HEK293T (cell line): ENCODE results near the gene SKAP2.

Experiments used
- BHLHE40 ChIP-seq: fragments of 450-650 bp; IDR thresholded peaks from 2 replicates; pipeline ENCODE4 v1.6.1; 2016; ENCODE audit warnings: mild to moderate bottlenecking, moderate library complexity, borderline replicate concordance
- ELF4 ChIP-seq: fragments of 450-650 bp; IDR thresholded peaks from 2 replicates; pipeline ENCODE4 v1.6.1; 2017; ENCODE audit warnings: antibody characterized with exemption
- FOXK2 ChIP-seq: fragments of 450-650 bp; IDR thresholded peaks from 2 replicates; pipeline ENCODE4 v1.6.1; 2016; ENCODE audit warnings: mild to moderate bottlenecking
- FOXM1 ChIP-seq: fragments of 450-650 bp; IDR thresholded peaks from 2 replicates; pipeline ENCODE4 v1.6.1; 2017; ENCODE audit warnings: mild to moderate bottlenecking, borderline replicate concordance
- HDGF ChIP-seq: fragments of 450-650 bp; IDR thresholded peaks from 2 replicates; pipeline ENCODE4 v1.6.1; 2017; ENCODE audit warnings: antibody characterized with exemption, borderline replicate concordance
- NFRKB ChIP-seq: fragments of 450-650 bp; IDR thresholded peaks from 2 replicates; pipeline ENCODE4 v1.6.1; 2016; ENCODE audit warnings: mild to moderate bottlenecking, moderate library complexity
- SUZ12 ChIP-seq: fragments of 450-650 bp; IDR thresholded peaks from 2 replicates; pipeline ENCODE4 v1.6.1; 2016; ENCODE audit warnings: mild to moderate bottlenecking
- TARDBP ChIP-seq: fragments of 450-650 bp; IDR thresholded peaks from 2 replicates; pipeline ENCODE4 v1.6.1; 2016
- TF ChIP-seq, protein P1 (sequence below): fragments of 450-650 bp; IDR thresholded peaks from 2 replicates; pipeline ENCODE4 v1.6.1; 2016

DNA sequence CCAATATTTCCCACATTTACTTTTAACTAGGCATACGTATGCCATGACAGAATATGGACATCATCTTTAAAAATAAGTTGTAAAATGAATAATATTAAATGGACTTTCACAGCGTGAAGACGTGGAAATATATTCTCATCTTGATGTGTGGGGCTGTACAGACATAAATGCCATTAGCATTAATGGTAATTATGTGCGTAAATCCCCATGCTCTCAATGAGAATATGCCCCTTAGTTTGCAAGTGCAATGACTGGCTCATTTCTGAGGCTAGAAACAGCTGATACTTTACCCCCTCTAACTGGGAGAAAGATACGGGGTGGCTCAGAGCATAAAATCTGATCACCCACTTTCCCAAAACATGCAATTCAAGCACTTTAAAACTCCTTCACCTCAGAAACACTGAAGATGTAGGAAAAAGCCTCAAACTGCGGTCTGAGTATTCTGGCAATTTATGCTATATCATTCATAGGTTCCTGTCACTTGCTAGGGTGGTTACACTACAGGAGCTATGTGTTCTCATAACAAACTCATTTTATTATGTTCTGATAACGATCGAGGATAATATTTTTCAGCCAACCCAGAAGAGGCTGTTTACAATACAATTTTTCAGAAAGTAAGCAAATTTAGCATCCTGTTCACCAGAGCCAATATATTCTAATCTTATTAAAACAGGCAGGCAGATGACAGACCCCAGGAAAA is 211.8 kb downstream of the SKAP2 start:
- TF ChIP-seq ELF4 (no peak), BHLHE40 (no peak), FOXK2 (no peak), FOXM1 (no peak), HDGF (no peak), SUZ12 (no peak), NFRKB (no peak), TARDBP (no peak)
- TF ChIP-seq, protein P1, sequence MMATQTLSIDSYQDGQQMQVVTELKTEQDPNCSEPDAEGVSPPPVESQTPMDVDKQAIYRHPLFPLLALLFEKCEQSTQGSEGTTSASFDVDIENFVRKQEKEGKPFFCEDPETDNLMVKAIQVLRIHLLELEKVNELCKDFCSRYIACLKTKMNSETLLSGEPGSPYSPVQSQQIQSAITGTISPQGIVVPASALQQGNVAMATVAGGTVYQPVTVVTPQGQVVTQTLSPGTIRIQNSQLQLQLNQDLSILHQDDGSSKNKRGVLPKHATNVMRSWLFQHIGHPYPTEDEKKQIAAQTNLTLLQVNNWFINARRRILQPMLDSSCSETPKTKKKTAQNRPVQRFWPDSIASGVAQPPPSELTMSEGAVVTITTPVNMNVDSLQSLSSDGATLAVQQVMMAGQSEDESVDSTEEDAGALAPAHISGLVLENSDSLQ = no peak
